Epithelial cell of esophagus (primary cell): ENCODE results near the gene ITPR2.

Experiments used
- DNase-seq: peaks from one replicate; pipeline ENCODE4 v3.0.0; 2010; ENCODE audit warnings: low read depth
- H3K4me3 ChIP-seq: 2 replicates; pipeline ENCODE4 v1.5.1; 2011; ENCODE audit warnings: mild to moderate bottlenecking, low read length, control low read depth
- TF ChIP-seq, protein P1 (sequence below): IDR thresholded peaks from 2 replicates; pipeline ENCODE4 v1.5.1; 2011; ENCODE audit warnings: low read depth, mild to moderate bottlenecking, low read length, control low read depth, inconsistent platforms; ENCODE audit not compliant: insufficient read depth; ENCODE audit errors: missing control alignments

The ITPR2 gene

DNA sequence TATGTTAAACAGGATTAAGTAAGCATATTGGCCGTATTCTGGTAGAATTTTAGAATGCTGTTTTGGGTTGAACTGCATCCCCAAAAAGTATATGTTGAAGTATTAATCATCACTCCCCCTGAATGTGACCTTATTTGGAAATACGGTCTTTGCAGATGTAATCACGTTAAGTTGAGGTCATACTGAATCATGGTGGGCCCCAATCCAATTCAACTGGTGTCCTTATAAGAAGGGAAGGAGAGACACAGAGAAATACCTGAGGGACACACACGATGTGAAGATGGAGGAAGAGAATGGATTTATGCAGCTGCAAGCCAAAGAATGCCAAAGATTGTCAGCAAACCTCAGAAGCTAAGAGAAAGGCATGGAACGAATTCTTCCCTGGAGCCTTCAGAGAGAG lies 268.6 kb downstream of the ITPR2 start:
- TF ChIP-seq, protein P1, sequence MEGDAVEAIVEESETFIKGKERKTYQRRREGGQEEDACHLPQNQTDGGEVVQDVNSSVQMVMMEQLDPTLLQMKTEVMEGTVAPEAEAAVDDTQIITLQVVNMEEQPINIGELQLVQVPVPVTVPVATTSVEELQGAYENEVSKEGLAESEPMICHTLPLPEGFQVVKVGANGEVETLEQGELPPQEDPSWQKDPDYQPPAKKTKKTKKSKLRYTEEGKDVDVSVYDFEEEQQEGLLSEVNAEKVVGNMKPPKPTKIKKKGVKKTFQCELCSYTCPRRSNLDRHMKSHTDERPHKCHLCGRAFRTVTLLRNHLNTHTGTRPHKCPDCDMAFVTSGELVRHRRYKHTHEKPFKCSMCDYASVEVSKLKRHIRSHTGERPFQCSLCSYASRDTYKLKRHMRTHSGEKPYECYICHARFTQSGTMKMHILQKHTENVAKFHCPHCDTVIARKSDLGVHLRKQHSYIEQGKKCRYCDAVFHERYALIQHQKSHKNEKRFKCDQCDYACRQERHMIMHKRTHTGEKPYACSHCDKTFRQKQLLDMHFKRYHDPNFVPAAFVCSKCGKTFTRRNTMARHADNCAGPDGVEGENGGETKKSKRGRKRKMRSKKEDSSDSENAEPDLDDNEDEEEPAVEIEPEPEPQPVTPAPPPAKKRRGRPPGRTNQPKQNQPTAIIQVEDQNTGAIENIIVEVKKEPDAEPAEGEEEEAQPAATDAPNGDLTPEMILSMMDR, result no peak
- no peak for DNase-seq
- no peak overlapping the region for H3K4me3 ChIP-seq

DNA sequence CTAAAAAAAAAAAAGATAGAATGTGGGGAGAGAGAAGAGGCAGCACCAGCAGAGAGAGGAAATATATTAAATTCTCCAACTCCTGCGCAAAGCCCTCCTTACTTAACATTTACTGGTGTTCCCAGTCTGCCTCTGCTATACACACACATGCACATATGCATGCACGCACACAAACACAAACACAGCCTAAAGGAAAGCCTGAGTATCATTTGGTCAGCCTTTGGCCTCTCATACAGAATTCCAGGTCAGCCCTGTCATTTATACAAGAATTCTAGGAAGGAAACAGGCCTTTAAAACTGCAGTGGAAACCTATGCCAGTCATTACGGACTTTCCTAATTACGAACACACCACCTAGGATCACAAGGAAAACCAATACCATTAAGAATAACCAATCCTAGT lies 269.4 kb downstream of the ITPR2 start:
- no peak overlapping the region for H3K4me3 ChIP-seq
- DNase-seq, result no peak
- TF ChIP-seq, protein P1, result no peak

DNA sequence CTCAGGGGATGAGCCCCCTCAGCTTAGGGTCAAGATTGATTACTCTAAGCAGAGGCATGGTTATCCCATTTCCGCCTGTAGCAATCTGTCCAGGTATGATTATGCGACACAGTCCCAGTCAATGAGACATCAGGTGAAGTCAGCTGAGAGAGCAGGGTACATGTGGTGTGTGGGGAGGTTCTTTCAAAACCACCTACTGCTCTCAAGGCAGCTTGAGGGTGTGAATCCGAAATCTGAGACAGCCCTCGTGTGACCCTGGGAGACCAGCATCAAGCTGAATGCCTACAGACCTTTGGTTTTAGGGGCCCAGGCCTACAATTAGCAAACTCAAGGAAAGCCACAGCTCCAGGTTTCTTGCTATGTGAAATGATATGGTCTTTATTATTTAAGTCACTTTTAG lies 275.7 kb downstream of the ITPR2 start:
- H3K4me3 ChIP-seq, result no peak overlapping the region
- TF ChIP-seq, protein P1, result no peak
- no peak for DNase-seq

DNA sequence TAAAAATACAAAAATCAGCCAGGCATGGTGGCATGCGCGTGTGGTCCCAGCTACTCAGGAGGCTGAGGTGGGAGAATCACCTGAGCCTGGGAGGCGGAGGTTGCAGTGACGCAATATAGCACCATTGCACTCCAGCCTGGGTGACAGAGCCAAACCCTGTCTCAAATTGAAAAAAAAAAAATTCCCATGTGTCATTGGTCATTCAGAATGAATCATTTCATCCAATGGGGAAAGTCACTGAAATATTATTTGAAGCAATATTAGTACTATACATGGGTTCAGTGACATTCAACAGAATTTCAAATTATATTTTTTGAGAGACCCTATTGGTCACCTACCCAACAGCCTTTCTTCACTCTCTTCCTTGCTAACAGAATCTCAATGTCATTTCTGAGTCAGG lies 276.1 kb downstream of the ITPR2 start:
- no peak for DNase-seq
- TF ChIP-seq, protein P1, result no peak
- H3K4me3 ChIP-seq, result no peak overlapping the region

DNA sequence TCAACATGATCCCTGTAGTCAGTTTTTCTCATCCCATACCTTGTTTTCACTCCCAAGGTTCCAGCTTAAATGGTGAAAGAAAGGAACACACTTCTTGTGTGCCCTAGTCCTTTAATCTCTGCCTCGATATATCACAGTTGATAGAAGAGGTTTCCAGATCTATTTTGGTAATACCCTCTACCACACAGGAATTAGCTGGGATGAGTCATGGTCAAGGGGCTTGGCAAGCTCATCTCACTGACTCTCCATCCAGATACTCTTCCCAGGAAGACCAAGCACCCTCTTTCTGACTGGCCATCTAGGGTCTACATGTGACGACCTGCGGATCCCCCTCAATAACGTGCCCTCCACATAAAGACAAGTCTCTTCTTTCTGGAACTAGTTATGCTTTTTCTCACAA lies 277.9 kb downstream of the ITPR2 start:
- DNase-seq, result no peak

DNA sequence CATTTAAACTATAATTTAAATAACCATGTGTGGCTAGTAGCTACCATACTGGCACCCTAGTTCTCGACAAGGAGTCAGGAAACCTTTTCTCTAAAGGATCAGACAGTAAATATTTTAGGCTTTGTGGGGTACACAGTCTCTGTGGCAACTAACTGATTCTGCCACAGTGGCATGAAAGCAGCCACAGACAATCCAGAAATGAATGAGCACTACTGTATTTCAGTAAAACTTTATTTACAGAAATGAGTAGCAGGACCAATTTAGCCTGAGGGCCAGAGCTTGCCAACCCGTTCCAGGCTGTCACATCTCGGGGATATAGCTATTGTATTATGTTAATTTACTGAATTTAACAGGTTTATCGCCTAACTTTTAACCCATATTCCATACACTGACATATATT lies 278.7 kb downstream of the ITPR2 start:
- TF ChIP-seq, protein P1, result no peak
- no peak overlapping the region for H3K4me3 ChIP-seq
- no peak for DNase-seq

More for the DNA sequence above, 277.9 kb downstream of the ITPR2 start:
- TF ChIP-seq, protein P1, result no peak
- H3K4me3 ChIP-seq, result no peak overlapping the region

DNA sequence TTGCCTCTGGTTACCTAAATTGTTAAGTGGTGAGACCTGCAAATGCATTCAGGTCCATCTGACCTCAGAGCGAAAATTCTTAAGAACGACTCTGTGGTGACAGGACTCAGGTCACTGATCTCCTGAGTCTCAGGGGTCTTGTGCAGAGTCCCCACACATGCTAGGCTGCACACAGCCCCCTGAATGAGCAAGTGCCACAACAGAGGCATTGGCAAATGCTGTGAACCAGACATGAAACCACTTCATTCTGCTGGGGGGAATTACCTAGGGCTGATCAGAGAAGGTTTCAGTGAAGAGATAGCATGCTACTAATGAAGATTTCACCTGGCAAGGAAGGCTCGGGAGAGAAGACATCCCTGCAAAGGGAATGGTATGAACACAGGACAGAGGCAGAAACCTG lies 281.6 kb downstream of the ITPR2 start:
- DNase-seq, result no peak
- TF ChIP-seq, protein P1, result no peak

More for the DNA sequence above, 281.6 kb downstream of the ITPR2 start:
- H3K4me3 ChIP-seq, result no peak overlapping the region
